Neural cell (in vitro differentiated cells): Measurements from ENCODE around the gene CXorf49B. TPM values are rescaled to one million over a fixed set of nuclear protein-coding genes. Genes with fewer than 3 reads are reported as not detected.
"Not testable (repeated sequence)": the region's sequence is repeated elsewhere in the genome, so short reads cannot be mapped to it uniquely, and the experiment has no call there.

Experiments used
- H2AFZ ChIP-seq: fragments of 200-600, 300-800 bp; sonication (generic), shearing (Covaris generic); 2 replicates; pipeline ENCODE4 v1.6.0; 2014; ENCODE audit warnings: low read depth, mild to moderate bottlenecking, antibody characterized with exemption, low read length, moderate library complexity
- H3F3A ChIP-seq: fragments of 200-600 bp; shearing (Covaris generic); 2 replicates; pipeline ENCODE4 v1.6.1; 2016; ENCODE audit warnings: mild to moderate bottlenecking, moderate library complexity, mixed read lengths, antibody characterized with exemption, low read length; ENCODE audit not compliant: insufficient read depth, poor library complexity, severe bottlenecking
- H3K27ac ChIP-seq: fragments of 200-600, 300-800 bp; sonication (generic), shearing (Covaris generic); 2 replicates; pipeline ENCODE4 v1.5.1; 2014; ENCODE audit warnings: mild to moderate bottlenecking, low read length, moderate library complexity
- H3K27me3 ChIP-seq: fragments of 300-800, 200-600 bp; sonication (generic), shearing (Covaris generic); 2 replicates; pipeline ENCODE4 v1.6.0; 2014; ENCODE audit warnings: mild to moderate bottlenecking, low read depth, low read length, moderate library complexity; ENCODE audit not compliant: insufficient read depth
- H3K36me3 ChIP-seq: fragments of 300-800, 200-600 bp; sonication (generic), shearing (Covaris generic); 2 replicates; pipeline ENCODE4 v1.5.1; 2014; ENCODE audit warnings: mild to moderate bottlenecking, antibody characterized with exemption, low read length, moderate library complexity; ENCODE audit not compliant: insufficient read depth
- H3K4me2 ChIP-seq: fragments of 300-800, 200-600 bp; sonication (generic), shearing (Covaris generic); 2 replicates; pipeline ENCODE4 v1.6.0; 2014; ENCODE audit warnings: mild to moderate bottlenecking, low read length
- H3K4me3 ChIP-seq: fragments of 300-800, 200-600 bp; sonication (generic), shearing (Covaris generic); 2 replicates; pipeline ENCODE4 v1.5.1; 2014; ENCODE audit warnings: mild to moderate bottlenecking, low read length, moderate library complexity
- H3K79me2 ChIP-seq: fragments of 200-600 bp; shearing (Covaris generic); replicated peaks from 2 replicates; pipeline ENCODE4 v1.6.0; 2014; ENCODE audit warnings: mild to moderate bottlenecking, low read length, moderate library complexity; ENCODE audit not compliant: insufficient read depth
- H3K9ac ChIP-seq: fragments of 300-800, 200-600 bp; sonication (generic), shearing (Covaris generic); 2 replicates; pipeline ENCODE4 v1.6.1; 2016; ENCODE audit warnings: mild to moderate bottlenecking, low read length, mixed read lengths
- H3K9me2 ChIP-seq: fragments of 200-600 bp; shearing (Covaris generic); 2 replicates; pipeline ENCODE4 v1.6.1; 2016; ENCODE audit warnings: mild to moderate bottlenecking, low read length, mixed read lengths; ENCODE audit not compliant: insufficient read depth
- H3K9me3 ChIP-seq: fragments of 200-600, 300-800 bp; sonication (generic), shearing (Covaris generic); 2 replicates; pipeline ENCODE4 v1.6.1; 2016; ENCODE audit warnings: mild to moderate bottlenecking, mixed run types, low read length, moderate library complexity, mixed read lengths
- H4K20me1 ChIP-seq: fragments of 200-600 bp; shearing (Covaris generic); 2 replicates; pipeline ENCODE4 v1.6.1; 2016; ENCODE audit warnings: mild to moderate bottlenecking, mixed run types; ENCODE audit not compliant: insufficient read depth
- polyA plus RNA-seq: library from polyadenylated mRNA; depleted of rRNA; stranded (reverse); fragments of >200 nt; gene quantifications from 2 replicates; pipeline ENCODE4 v1.2.3, GENCODE V29; 2014

CXorf49B gene
- polyA plus RNA-seq, 1 donor from 2014 or later, result not detected

DNA sequence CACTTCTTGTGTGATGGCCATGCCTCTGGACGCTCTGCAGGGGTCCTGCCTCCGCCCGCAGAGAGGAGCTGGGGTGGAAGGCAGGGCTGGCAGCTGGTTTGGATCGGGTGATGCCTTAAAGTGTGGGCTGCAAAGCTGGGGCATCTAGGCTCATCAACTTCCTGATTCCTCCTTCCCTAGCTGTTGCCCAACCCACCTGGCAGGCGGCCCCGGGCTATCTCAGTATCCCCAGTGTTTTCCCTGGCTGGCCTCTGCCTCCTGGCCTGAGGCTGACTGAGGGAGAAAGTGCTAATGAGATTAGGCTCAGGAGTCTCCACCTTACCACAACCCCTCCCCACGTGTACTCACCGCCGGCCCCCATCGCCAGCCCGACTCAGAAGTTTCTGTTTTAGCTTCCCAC is 1.7 kb downstream of the CXorf49B start:
- H3K9me2 ChIP-seq, H3K9me3 ChIP-seq, H3K36me3 ChIP-seq, H3K79me2 ChIP-seq, H3K9ac ChIP-seq, H3K27ac ChIP-seq, H3K4me3 ChIP-seq, H3K4me2 ChIP-seq, H4K20me1 ChIP-seq, H2AFZ ChIP-seq, H3F3A ChIP-seq, H3K27me3 ChIP-seq: not testable (repeated sequence)

DNA sequence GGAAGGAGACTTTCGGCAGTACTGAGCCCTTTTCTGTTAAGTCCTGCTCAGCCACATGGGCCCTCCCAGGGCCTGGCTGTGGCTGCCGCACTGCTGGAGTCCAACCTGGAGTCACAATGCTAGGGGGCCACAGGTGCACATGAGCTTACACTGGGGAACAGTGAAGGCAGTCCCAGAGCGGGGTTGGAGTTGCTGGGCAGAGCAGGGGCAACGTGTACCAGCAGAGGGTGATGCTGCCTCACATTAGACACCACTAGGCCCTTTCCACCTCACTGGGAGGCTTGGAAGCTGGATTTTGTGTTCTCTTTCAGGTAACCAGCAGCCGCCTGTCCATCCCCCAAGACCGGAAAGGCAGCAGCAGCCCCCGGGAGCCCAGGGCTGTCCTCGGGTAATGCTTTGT is 2.5 kb downstream of the CXorf49B start:
- not testable (repeated sequence) for H2AFZ ChIP-seq, H3K4me3 ChIP-seq, H3K36me3 ChIP-seq, H3K4me2 ChIP-seq, H3K79me2 ChIP-seq, H3K9me2 ChIP-seq, H3F3A ChIP-seq, H3K9me3 ChIP-seq, H3K27ac ChIP-seq, H4K20me1 ChIP-seq, H3K27me3 ChIP-seq, H3K9ac ChIP-seq

DNA sequence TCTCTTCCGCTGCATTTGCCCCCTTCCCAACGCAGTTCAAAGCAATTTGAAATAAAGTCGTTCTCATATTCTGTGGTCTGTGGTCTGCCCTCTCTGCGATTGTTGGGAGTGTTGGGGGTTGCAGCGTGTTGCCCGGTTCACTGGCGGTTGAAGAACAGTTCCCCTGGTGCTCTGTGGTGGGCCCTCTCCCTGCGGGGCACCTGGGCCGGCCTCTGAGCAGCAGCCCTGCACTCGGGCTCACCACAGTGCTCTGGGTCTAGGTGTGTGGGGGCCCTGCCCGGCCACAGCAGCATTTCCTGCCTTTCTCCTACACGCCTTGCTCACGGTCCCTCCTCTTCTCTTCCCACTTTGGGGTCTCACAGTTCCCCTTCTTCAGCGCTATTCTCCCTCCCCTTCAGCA is 4.0 kb downstream of the CXorf49B start:
- H3K4me2 ChIP-seq, H3K79me2 ChIP-seq, H3K9me3 ChIP-seq, H2AFZ ChIP-seq, H3K9me2 ChIP-seq, H3K27ac ChIP-seq, H3K27me3 ChIP-seq, H3K9ac ChIP-seq, H3K4me3 ChIP-seq, H3K36me3 ChIP-seq, H3F3A ChIP-seq, H4K20me1 ChIP-seq: not testable (repeated sequence)

DNA sequence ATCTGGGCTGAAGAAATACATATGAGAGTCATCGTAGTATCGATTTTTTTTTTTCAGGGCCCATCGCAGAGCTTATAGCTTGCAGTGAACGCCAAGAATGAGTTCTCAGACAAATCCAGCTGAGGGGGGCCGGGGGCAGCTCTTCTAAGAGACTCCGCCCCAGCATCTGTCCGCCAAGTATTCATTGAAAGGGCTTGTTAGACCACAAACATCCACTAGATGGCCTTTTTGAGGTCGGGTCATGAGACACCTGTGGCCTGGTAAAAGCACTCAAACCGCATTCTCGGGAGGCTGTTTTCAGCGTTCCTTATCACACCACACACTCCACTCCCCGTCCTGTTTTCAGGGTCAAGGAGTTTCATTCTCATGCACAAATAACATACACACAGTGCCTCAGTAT is 15.2 kb downstream of the CXorf49B start:
- H4K20me1 ChIP-seq, H3K27ac ChIP-seq, H3K4me2 ChIP-seq, H3F3A ChIP-seq, H3K79me2 ChIP-seq, H2AFZ ChIP-seq, H3K9me3 ChIP-seq, H3K4me3 ChIP-seq, H3K36me3 ChIP-seq, H3K9me2 ChIP-seq, H3K27me3 ChIP-seq, H3K9ac ChIP-seq: not testable (repeated sequence)

DNA sequence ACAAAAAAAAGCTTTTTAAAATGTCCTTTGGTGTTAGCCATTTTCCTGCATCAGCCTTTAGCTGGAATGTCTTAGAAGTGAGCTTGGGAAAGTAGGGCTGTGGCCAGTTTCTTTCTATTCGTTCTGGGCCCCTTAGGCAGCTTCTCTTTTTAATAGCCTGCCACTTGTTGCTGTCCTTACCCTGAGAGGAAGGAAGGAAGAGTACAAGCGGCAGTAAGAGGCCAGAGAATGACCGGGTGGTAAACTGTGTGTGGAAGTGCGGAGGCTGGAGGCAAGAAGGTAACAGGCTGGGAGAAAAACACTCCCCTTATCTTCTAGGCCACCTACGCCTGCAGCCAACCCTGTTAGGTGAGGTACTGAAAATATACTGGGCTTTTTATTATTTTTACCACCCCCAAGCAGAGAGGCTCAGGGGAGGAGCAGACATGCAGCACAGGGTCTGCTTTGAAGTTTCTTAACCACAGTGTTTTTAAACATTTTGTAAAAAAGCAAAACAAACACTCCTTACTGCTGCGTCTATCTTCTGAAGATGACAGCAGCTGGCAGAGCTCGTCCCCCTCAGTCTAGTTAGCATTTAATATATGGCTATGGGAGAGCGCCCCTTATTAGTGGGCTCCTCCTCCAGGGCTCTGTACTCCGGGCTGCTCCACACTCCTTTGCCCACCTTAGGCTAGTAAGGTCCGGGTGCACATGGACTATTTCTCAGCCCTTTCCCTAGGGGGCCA is 19.2 kb downstream of the CXorf49B start:
- not testable (repeated sequence) for H3K9ac ChIP-seq, H3K9me2 ChIP-seq, H3K4me3 ChIP-seq, H3K4me2 ChIP-seq, H3F3A ChIP-seq, H3K79me2 ChIP-seq, H3K27ac ChIP-seq, H4K20me1 ChIP-seq, H3K9me3 ChIP-seq, H3K36me3 ChIP-seq, H2AFZ ChIP-seq, H3K27me3 ChIP-seq

DNA sequence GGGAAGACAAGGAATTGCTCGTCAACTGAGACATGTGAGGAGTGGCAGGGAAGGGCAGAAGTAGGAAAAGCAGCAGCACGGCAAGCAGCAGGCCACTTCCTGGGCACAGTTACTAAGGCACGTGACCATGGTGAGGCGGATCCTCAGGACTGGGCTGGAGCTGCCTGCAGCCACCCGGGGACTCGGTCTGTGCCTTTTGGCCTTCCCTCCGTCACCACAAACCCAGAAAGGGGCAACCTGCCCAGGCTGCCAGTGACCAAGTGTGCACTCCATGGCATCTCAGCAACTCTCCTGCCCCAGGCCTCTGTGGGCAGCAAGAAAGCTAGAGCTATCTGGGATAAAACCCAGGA is 19.8 kb downstream of the CXorf49B start:
- not testable (repeated sequence) for H3K9me2 ChIP-seq, H3F3A ChIP-seq, H3K79me2 ChIP-seq, H3K36me3 ChIP-seq, H4K20me1 ChIP-seq, H2AFZ ChIP-seq, H3K9ac ChIP-seq, H3K27me3 ChIP-seq, H3K4me2 ChIP-seq, H3K4me3 ChIP-seq, H3K27ac ChIP-seq, H3K9me3 ChIP-seq

DNA sequence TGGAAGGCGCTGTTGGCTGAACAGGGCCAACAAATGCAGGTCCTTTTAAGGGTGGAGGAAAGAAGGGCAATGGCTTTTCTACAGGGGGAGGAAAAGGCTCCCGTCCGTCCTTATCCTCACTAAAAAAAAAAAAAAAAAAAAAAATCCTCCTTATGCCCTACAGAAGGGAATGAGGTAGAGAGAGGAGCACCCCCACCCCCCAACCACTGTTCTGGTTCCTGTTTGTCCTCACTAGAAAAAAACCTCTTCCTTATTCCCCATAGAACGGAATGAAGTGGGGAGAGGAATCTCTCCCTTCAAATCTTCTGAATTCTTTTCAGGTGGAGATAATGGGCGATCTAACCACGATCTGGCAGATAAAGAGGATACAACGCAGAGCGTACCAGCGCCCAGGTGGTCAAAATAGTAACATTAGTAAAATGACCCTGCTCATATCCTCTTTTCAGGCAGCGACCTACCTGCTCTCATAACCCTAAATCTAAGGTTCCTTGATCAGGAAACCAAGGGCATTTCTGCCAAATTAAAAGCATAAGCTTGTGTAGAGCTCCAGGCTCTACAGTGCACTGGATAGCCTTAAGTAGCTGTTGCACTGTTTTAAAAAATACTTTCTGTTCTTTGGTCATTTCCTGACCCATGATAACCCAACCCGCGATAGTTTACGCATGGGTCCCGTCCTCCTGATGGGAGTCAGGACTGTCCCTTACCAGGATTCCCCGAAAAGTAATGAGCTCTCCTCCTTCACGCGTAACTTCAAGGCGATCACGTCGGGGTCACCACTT is 20.6 kb downstream of the CXorf49B start:
- H3K79me2 ChIP-seq, H2AFZ ChIP-seq, H3K27me3 ChIP-seq: not testable (repeated sequence)

DNA sequence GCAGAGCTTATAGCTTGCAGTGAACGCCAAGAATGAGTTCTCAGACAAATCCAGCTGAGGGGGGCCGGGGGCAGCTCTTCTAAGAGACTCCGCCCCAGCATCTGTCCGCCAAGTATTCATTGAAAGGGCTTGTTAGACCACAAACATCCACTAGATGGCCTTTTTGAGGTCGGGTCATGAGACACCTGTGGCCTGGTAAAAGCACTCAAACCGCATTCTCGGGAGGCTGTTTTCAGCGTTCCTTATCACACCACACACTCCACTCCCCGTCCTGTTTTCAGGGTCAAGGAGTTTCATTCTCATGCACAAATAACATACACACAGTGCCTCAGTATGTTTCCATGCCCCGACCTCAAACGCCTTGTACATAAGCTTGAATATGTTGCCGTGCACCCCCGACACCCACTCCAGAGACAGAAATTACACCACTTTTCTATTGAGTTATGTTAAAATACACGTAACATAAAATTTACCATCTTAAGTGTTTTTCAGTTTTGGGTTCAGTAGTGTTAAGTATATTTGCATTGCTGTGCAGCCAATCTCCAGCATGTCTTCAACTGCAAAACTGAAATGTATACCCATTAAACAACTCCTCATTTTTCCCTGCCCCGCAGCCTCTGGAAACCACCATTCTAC is 21.3 kb downstream of the CXorf49B start:
- not testable (repeated sequence) for H3K36me3 ChIP-seq, H4K20me1 ChIP-seq, H3K4me2 ChIP-seq, H3K9ac ChIP-seq, H3K27ac ChIP-seq, H2AFZ ChIP-seq, H3K27me3 ChIP-seq, H3F3A ChIP-seq, H3K9me2 ChIP-seq, H3K4me3 ChIP-seq, H3K9me3 ChIP-seq, H3K79me2 ChIP-seq

More for the DNA sequence above, 20.6 kb downstream of the CXorf49B start:
- not testable (repeated sequence) for H4K20me1 ChIP-seq, H3K9me2 ChIP-seq, H3K36me3 ChIP-seq, H3K27ac ChIP-seq, H3K9ac ChIP-seq, H3F3A ChIP-seq, H3K4me2 ChIP-seq, H3K4me3 ChIP-seq, H3K9me3 ChIP-seq
